ENCODE results near the gene NEK4. TPM values are rescaled to one million over a fixed set of nuclear protein-coding genes. Genes with fewer than 3 reads are reported as not detected.

NEK4 gene
- polyA plus RNA-seq, 1 of the 3 experiments (the other 2 are of a cell fraction), result 8.8 TPM

- Histone ChIP-seq H3K9me3 (peaks cover 4% of the 10 kb centered on the region; the same call in 1 of the 2 replicates), H3K4me1 (ENCODE audit: control insufficient read depth in 1 of 2, insufficient read depth in 2 of 2, low read depth in 1 of 2, low read length in 1 of 2) (no peaks in the 10 kb centered on the region), H3K9ac (no peak overlapping the region), H3K27me3 (ENCODE audit: insufficient read depth) (no peaks in the 10 kb centered on the region), H3K4me3 (ENCODE audit: low read depth in 2 of 2, low read length in 1 of 2) (no peak overlapping the region), H3K79me2 (ENCODE audit: insufficient read depth) (no peaks in the 10 kb centered on the region), H3K9me2 (no peaks in the 10 kb centered on the region), H2AFZ (ENCODE audit: low read depth) (no peak overlapping the region), H3F3A (replicated peaks; ENCODE audit: insufficient read depth) (no peaks in the 10 kb centered on the region), H4K20me1 (ENCODE audit: insufficient read depth) (no peaks in the 10 kb centered on the region), H3K4me2 (no peak overlapping the region), H3K36me3 (replicated peaks in 1 of 2; ENCODE audit: control insufficient read depth in 1 of 2, insufficient read depth in 2 of 2, low read length in 1 of 2) (peaks cover 0 to 30% of the 10 kb centered on the region in 2 experiments), H3K27ac (ENCODE audit: low read depth in 2 of 2, low read length in 1 of 2) (no peak overlapping the region)
- ChIA-PET POLR2A (no interaction called here), CTCF (no interaction called here)
- no peak for DNase-seq
- TF ChIP-seq FOXM1 (IDR thresholded peaks at IDR 0.05; ENCODE audit: low read depth) (no peak), RCOR1 (IDR thresholded peaks at IDR 0.05; ENCODE audit: low read length) (no peak), RAD21 (IDR thresholded peaks at IDR 0.05; ENCODE audit: low read length) (no peak), FOSL2 (IDR thresholded peaks at IDR 0.05; ENCODE audit: borderline replicate concordance, low read depth) (no peak), POLR2AphosphoS5 (IDR thresholded peaks at IDR 0.05; ENCODE audit: low read depth, low read length) (no peak), CTCF (IDR thresholded peaks at IDR 0.05) (no peak), YY1 (IDR thresholded peaks at IDR 0.05; ENCODE audit: low read depth) (no peak), GATA2 (CRISPR knock-in tag; IDR thresholded peaks at IDR 0.05) (no peak), IRF3 (IDR thresholded peaks at IDR 0.05; ENCODE audit: low read depth, low read length) (no peak), ELF1 (IDR thresholded peaks at IDR 0.05) (no peak)
- WGBS (ENCODE audit: low lambda C conversion rate), result 96% methylated on average over 5 of the region's 5 CpGs
Observed at GRCh38 chr3:52723935-52724334, 46.8 kb downstream of the NEK4 start.

- TF ChIP-seq SMC3 (IDR thresholded peaks at IDR 0.05; ENCODE audit: low read depth, low read length) (no peak), USF1 (IDR thresholded peaks at IDR 0.05; ENCODE audit: borderline replicate concordance, low read depth) (no peak), TAF1 (IDR thresholded peaks at IDR 0.05; ENCODE audit: borderline replicate concordance, low read depth, low read length) (no peak), FOSL2 (IDR thresholded peaks at IDR 0.05; ENCODE audit: borderline replicate concordance, low read depth) (no peak), RAD21 (IDR thresholded peaks at IDR 0.05; ENCODE audit: low read length) (no peak), MEF2A (IDR thresholded peaks at IDR 0.05; ENCODE audit: borderline replicate concordance, low read depth) (no peak), FOXJ3 (CRISPR knock-in tag; IDR thresholded peaks at IDR 0.05) (no peak), YY1 (IDR thresholded peaks at IDR 0.05; ENCODE audit: low read depth) (no peak), MAX (IDR thresholded peaks at IDR 0.05; ENCODE audit: low read depth) (no peak), GATA2 (CRISPR knock-in tag; IDR thresholded peaks at IDR 0.05) (no peak), ELF1 (IDR thresholded peaks at IDR 0.05) (no peak), MXI1 (IDR thresholded peaks at IDR 0.05; ENCODE audit: low read depth, low read length) (no peak), REST (IDR thresholded peaks at IDR 0.05; ENCODE audit: low read depth, low read length) (no peak), ZBTB33 (IDR thresholded peaks at IDR 0.05; ENCODE audit: borderline replicate concordance, low read depth) (no peak)
- no peak overlapping the region for H3K27ac ChIP-seq (ENCODE audit: low read depth in 2 of 2, low read length in 1 of 2)
- no peaks in the 10 kb centered on the region for H3K9me2 ChIP-seq
- no peaks in the 10 kb centered on the region for H3K27me3 ChIP-seq (ENCODE audit: insufficient read depth)
- H3K4me3 ChIP-seq (ENCODE audit: low read depth in 2 of 2, low read length in 1 of 2), result no peak overlapping the region
- H3K4me2 ChIP-seq, result no peak overlapping the region
- POLR2A ChIA-PET, result no interaction called here
- 92% methylated on average over 7 of the region's 7 CpGs for WGBS (ENCODE audit: low lambda C conversion rate)
- peaks cover 0 to 28% of the 10 kb centered on the region in 2 experiments for H3K36me3 ChIP-seq (replicated peaks in 1 of 2; ENCODE audit: control insufficient read depth in 1 of 2, insufficient read depth in 2 of 2, low read length in 1 of 2)
- no peak for DNase-seq
- no peak overlapping the region for H2AFZ ChIP-seq (ENCODE audit: low read depth)
- H4K20me1 ChIP-seq (ENCODE audit: insufficient read depth), result no peaks in the 10 kb centered on the region
- CTCF ChIA-PET, result no interaction called here
- H3K4me1 ChIP-seq (ENCODE audit: control insufficient read depth in 1 of 2, insufficient read depth in 2 of 2, low read depth in 1 of 2, low read length in 1 of 2), result no peaks in the 10 kb centered on the region
- peaks cover 4% of the 10 kb centered on the region; the same call in 1 of the 2 replicates for H3K9me3 ChIP-seq
- no peaks in the 10 kb centered on the region for H3K79me2 ChIP-seq (ENCODE audit: insufficient read depth)
- no peaks in the 10 kb centered on the region for H3F3A ChIP-seq (replicated peaks; ENCODE audit: insufficient read depth)
- no peak overlapping the region for H3K9ac ChIP-seq
Observed at GRCh38 chr3:52722491-52722890, 48.2 kb downstream of the NEK4 start.
